ENCODE data around the gene GARNL3.

GRCh38 chr9:127221695-127222094, 42.9 kb upstream of the GARNL3 start:
- TF ChIP-seq CTCF (conservative IDR thresholded peaks at IDR 0.05; ENCODE audit: low read depth, low read length) = no peak
- TF ChIP-seq EZH2 (IDR thresholded peaks at IDR 0.05; ENCODE audit: low read length, unreplicated experiment) = no peak

All from PC-3 (cell line).